ENCODE results near the gene CMIP.

CMIP gene

DNA sequence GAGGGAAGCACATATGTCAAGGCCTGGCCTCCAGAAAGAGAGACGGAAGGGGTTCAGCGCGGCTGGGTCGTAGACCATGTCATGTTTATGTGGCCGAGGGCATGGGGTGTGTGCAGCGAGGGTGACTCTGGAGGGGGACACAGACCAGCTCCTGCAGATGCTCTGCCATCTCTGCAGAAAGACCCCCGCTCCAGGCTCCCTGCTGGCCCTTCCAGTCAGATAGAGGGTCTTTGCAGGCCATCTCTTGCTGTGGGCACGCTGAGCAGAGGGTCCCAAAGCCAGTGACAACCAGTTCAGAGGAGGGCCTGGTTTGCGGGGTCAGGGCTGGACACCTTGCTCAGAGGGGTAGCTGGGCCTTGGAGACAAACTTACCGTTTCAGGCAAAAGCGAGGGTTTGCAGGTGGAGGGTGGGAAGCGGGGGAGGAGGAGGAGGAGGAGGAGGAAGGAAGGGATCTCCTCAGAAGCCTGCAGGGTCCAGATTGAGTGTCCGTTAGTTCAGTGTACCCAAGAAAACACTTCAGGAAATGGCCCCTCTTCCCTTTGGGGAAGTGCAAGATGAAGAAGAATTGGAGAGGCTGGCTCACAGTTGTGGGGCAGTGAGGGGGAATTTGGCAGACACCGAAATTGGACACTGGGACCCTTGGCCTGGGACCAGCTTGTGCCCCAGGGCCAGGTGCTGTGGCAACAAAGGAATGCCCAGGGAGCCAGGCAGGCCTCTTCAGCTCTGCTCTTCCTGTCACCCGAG, 102.8 kb downstream of the CMIP start:
- Mint-ChIP-seq H3K9me3 (no peaks in the 10 kb centered on the region), H3K27me3 (no peaks in the 10 kb centered on the region), H3K4me1 (ENCODE audit: low read depth in 2 of 2) (peaks cover 64 to 67% of the 10 kb centered on the region in 2 donors), H3K36me3 (ENCODE audit: insufficient read depth) (peaks cover 7% of the 10 kb centered on the region), H3K4me3 (no peak overlapping the region), H3K27ac (peak overlapping the region in 1 of 2 donors; percentile 89)
- ATAC-seq (replicated peaks): no peak
- DNase-seq: no peak

- Mint-ChIP-seq H3K27me3 (no peaks in the 10 kb centered on the region), H3K36me3 (ENCODE audit: insufficient read depth) (peaks cover 7% of the 10 kb centered on the region), H3K27ac (no peak overlapping the region), H3K9me3 (no peaks in the 10 kb centered on the region), H3K4me3 (no peak overlapping the region), H3K4me1 (ENCODE audit: low read depth in 2 of 2) (peaks cover 64 to 67% of the 10 kb centered on the region in 2 donors)
- ATAC-seq (replicated peaks): no peak
- no peak for DNase-seq
These were observed 103.3 kb downstream of the CMIP start for GRCh38 chr16:81547939-81548216.

- Mint-ChIP-seq H3K27me3 (no peaks in the 10 kb centered on the region), H3K36me3 (ENCODE audit: insufficient read depth) (peaks cover 7% of the 10 kb centered on the region), H3K4me3 (no peak overlapping the region), H3K9me3 (no peaks in the 10 kb centered on the region), H3K4me1 (ENCODE audit: low read depth in 2 of 2) (peaks cover 62 to 72% of the 10 kb centered on the region in 2 donors), H3K27ac (peak overlapping the region in 1 of 2 donors; percentile 97)
- DNase-seq (no peak), ATAC-seq (replicated peaks) (no peak)
These were observed 103.9 kb downstream of the CMIP start for GRCh38 chr16:81548551-81548875.

GRCh38 chr16:81548876-81549546, 104.4 kb downstream of the CMIP start:
- ATAC-seq (replicated peaks): no peak
- no peaks in the 10 kb centered on the region for H3K9me3 Mint-ChIP-seq
- peak overlapping the region; percentile 65 to 97 for H3K27ac Mint-ChIP-seq
- H3K4me1 Mint-ChIP-seq (ENCODE audit: low read depth in 2 of 2): peaks cover 58 to 70% of the 10 kb centered on the region in 2 donors
- peaks cover 7% of the 10 kb centered on the region for H3K36me3 Mint-ChIP-seq (ENCODE audit: insufficient read depth)
- DNase-seq: no peak
- no peak overlapping the region for H3K4me3 Mint-ChIP-seq
- H3K27me3 Mint-ChIP-seq: no peaks in the 10 kb centered on the region

DNA sequence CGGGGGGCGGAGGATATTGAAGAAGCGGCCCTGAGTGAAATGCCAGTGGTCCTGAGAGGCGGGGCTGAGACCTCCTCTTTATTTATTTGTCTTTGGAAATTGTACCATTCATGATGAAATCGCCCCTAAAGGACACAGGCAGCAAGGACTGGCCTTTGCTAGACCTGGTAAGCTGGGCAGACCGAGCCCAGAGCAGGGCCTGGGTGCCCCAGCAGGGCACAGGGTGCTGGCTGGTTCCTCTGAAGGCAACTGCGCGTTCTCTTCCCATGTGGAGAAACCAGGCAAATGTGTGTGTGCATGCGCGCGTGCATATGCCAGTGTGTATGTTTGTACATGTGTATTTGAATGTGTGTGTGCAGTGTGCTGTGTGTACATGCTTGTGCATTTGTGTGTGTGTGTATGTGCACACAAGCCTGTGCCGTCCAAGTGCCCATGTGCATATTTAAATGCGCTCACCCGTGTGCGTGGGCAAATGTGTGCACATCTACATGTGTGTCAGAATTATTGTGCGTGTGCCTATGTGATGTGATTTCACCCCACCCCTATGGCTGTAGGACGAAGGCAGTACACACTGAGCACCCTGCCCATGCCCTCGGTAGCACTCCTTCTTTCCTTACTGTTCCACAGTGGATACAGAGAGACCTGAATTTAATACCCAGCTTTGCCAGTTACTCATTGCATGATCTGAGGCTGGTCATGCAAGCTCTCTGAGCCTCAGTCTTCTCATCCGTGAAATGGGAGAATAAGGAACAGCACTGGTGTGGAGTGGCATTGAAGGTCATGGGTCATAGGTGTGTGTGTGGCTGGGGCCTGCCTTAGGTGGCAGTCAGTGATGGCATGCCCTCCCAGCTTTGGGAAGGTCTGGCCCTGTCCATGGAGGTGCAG, 105.2 kb downstream of the CMIP start:
- DNase-seq: no peak
- Mint-ChIP-seq H3K4me3 (no peak overlapping the region), H3K9me3 (no peaks in the 10 kb centered on the region), H3K36me3 (ENCODE audit: insufficient read depth) (peaks cover 10% of the 10 kb centered on the region), H3K27ac (peak overlapping the region; percentile 65 to 97), H3K27me3 (no peaks in the 10 kb centered on the region), H3K4me1 (ENCODE audit: low read depth in 2 of 2) (peaks cover 59 to 72% of the 10 kb centered on the region in 2 donors)
- ATAC-seq (replicated peaks): no peak

DNA sequence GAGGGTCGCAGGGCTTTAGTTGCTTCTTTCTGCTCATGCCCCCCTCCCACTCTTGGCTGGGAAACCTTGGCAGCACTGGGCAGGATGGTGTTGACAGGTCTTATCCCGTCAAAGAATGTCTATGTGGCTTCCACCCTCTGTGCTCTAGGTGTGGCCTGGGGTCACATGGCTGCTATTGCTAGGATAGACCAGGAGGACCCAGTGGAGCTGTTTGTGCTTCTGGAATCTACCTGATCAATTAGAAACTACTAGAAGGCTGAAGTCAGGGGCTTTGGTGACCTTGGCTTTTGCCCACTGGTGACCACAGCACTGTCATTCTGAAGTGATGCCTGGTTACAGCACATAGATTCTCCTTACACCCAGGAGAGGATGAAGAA, 105.8 kb downstream of the CMIP start:
- H3K27ac Mint-ChIP-seq: peak overlapping the region; percentile 86 to 97
- H3K4me3 Mint-ChIP-seq: no peak overlapping the region
- ATAC-seq (replicated peaks) (no peak), DNase-seq (no peak)
- peaks cover 9% of the 10 kb centered on the region for H3K36me3 Mint-ChIP-seq (ENCODE audit: insufficient read depth)
- no peaks in the 10 kb centered on the region for H3K9me3 Mint-ChIP-seq
- no peaks in the 10 kb centered on the region for H3K27me3 Mint-ChIP-seq
- H3K4me1 Mint-ChIP-seq (ENCODE audit: low read depth in 2 of 2): peaks cover 53 to 67% of the 10 kb centered on the region in 2 donors

GRCh38 chr16:81551151-81551808, 106.7 kb downstream of the CMIP start:
- ATAC-seq (replicated peaks) (peak; percentile 78), DNase-seq (no peak)
- peak overlapping the region; percentile 86 to 97 for H3K27ac Mint-ChIP-seq
- no peaks in the 10 kb centered on the region for H3K9me3 Mint-ChIP-seq
- no peaks in the 10 kb centered on the region for H3K27me3 Mint-ChIP-seq
- peak overlapping the region in 1 of 2 donors; percentile 40 for H3K4me3 Mint-ChIP-seq
- H3K4me1 Mint-ChIP-seq (ENCODE audit: low read depth in 2 of 2): peaks cover 52 to 69% of the 10 kb centered on the region in 2 donors
- H3K36me3 Mint-ChIP-seq (ENCODE audit: insufficient read depth): peaks cover 9% of the 10 kb centered on the region

DNA sequence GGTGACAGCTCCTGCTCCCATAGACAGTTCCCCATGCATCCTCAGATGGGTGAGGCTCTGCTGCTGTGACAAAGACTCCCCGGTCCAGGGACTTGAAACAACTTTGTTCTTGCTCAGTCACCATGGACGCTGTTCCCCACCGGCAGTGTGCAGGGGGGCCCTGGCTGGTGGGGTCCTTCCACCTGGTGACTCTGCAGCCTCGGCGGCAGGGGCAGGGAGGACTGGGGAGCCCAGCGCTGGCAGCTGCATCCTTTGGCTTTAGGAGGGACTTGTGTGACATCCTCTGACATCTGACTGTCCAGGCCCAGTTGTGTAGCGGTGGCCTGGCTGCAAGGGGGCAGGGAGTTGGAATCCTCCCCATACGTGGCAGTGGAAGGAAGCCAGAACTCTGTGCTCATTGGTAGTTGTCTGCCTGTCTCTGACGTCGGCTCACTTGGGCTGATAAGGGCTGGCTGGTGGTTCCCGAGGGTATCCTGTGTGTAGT, 107.3 kb downstream of the CMIP start:
- H3K27ac Mint-ChIP-seq: peak overlapping the region; percentile 86 to 97
- DNase-seq: no peak
- peak; percentile 26 for ATAC-seq (replicated peaks)
- H3K36me3 Mint-ChIP-seq (ENCODE audit: insufficient read depth): peaks cover 9% of the 10 kb centered on the region
- no peaks in the 10 kb centered on the region for H3K27me3 Mint-ChIP-seq
- peak overlapping the region in 1 of 2 donors; percentile 40 for H3K4me3 Mint-ChIP-seq
- H3K9me3 Mint-ChIP-seq: no peaks in the 10 kb centered on the region
- peaks cover 55 to 70% of the 10 kb centered on the region in 2 donors for H3K4me1 Mint-ChIP-seq (ENCODE audit: low read depth in 2 of 2)

GRCh38 chr16:81552743-81553079, 108.1 kb downstream of the CMIP start:
- H3K4me1 Mint-ChIP-seq (ENCODE audit: low read depth in 2 of 2): peaks cover 52 to 63% of the 10 kb centered on the region in 2 donors
- peak overlapping the region; percentile 86 to 97 for H3K27ac Mint-ChIP-seq
- H3K27me3 Mint-ChIP-seq: no peaks in the 10 kb centered on the region
- peaks cover 5% of the 10 kb centered on the region for H3K36me3 Mint-ChIP-seq (ENCODE audit: insufficient read depth)
- no peaks in the 10 kb centered on the region for H3K9me3 Mint-ChIP-seq
- no peak for ATAC-seq (replicated peaks)
- DNase-seq: no peak
- H3K4me3 Mint-ChIP-seq: peak overlapping the region in 1 of 2 donors; percentile 46

GRCh38 chr16:81553080-81553813, 108.6 kb downstream of the CMIP start:
- peak overlapping the region in 1 of 2 donors; percentile 12 for H3K4me3 Mint-ChIP-seq

GRCh38 chr16:81553814-81554675, 109.4 kb downstream of the CMIP start:
- Mint-ChIP-seq H3K27ac (peak overlapping the region; percentile 46 to 97), H3K36me3 (ENCODE audit: insufficient read depth) (peaks cover 5% of the 10 kb centered on the region), H3K9me3 (no peaks in the 10 kb centered on the region), H3K4me1 (ENCODE audit: low read depth in 2 of 2) (peaks cover 56 to 61% of the 10 kb centered on the region in 2 donors), H3K4me3 (peak overlapping the region in 1 of 2 donors; percentile 20), H3K27me3 (no peaks in the 10 kb centered on the region)
- ATAC-seq (replicated peaks) (peak; percentile 44), DNase-seq (no peak)

More at GRCh38 chr16:81553080-81553813, 108.6 kb downstream of the CMIP start:
- DNase-seq: no peak
- H3K36me3 Mint-ChIP-seq (ENCODE audit: insufficient read depth): peaks cover 5% of the 10 kb centered on the region
- no peaks in the 10 kb centered on the region for H3K9me3 Mint-ChIP-seq
- H3K27ac Mint-ChIP-seq: peak overlapping the region; percentile 86 to 97
- peaks cover 57 to 65% of the 10 kb centered on the region in 2 donors for H3K4me1 Mint-ChIP-seq (ENCODE audit: low read depth in 2 of 2)
- H3K27me3 Mint-ChIP-seq: no peaks in the 10 kb centered on the region
- ATAC-seq (replicated peaks): no peak

DNA sequence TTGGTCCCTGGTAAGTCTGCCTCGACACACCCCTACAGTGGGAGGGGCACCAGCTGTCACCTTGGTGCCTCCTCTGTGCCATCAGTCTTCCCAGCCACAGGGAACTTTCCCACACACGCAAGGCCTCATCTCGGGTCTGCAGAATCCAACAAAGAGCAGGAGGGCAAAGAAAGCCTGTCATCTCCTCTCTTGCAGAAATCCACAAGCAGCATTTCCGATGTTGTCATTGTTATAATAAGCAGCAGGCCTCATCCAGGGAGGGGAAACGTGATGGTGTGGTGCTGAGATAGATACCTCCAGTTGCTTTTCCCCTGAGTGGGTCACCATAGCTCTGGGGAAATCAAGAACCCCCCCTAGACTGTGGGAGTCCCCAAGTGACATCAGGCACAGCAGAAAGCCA, 110.4 kb downstream of the CMIP start:
- H3K27ac Mint-ChIP-seq: peak overlapping the region; percentile 46 to 97
- DNase-seq (no peak), ATAC-seq (replicated peaks) (no peak)
- H3K9me3 Mint-ChIP-seq: no peaks in the 10 kb centered on the region
- H3K36me3 Mint-ChIP-seq (ENCODE audit: insufficient read depth): peaks cover 5% of the 10 kb centered on the region
- H3K4me1 Mint-ChIP-seq (ENCODE audit: low read depth in 2 of 2): peaks cover 51 to 55% of the 10 kb centered on the region in 2 donors
- no peaks in the 10 kb centered on the region for H3K27me3 Mint-ChIP-seq
- H3K4me3 Mint-ChIP-seq: no peak overlapping the region

All from effector memory CD8-positive, alpha-beta T cell (primary cell).